ENCODE data around the gene ASNS. TPM values are rescaled to one million over a fixed set of nuclear protein-coding genes. Genes with fewer than 3 reads are reported as not detected.

Gene ASNS
- total and polyA plus RNA-seq, 2 of the 4 experiments (the other 2 are of a cell fraction), result 36.6 to 39.4 TPM

DNA sequence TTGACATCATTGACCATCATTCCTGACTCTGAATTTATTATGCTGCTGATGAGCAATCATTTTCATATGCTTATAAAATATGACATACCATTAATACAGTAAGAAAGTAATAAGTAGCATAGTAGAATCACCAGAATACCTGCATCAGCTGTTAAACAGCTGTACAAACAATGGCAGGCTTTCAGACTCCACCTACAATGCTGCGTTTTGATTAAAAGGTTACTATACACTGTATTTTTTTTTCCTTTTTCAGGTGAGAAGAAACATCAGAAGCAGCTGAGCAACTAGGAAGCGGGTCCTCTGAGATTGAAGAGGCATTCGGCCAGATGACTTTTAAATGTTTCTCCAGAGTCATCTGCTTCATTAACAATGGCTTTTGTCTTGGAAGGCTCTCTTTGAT, 7.1 kb downstream of the ASNS start:
- Histone ChIP-seq H4K8ac (ENCODE audit: low read depth in 2 of 2, low read length in 2 of 2) (no peak overlapping the region), H3K9me1 (ENCODE audit: insufficient read depth, low read length) (no peaks in the 10 kb centered on the region; the same call in 1 of the 2 replicates), H3K27me3 (ENCODE audit: control insufficient read depth, insufficient read depth, low read length) (no peaks in the 10 kb centered on the region), H2AK5ac (ENCODE audit: low read depth, low read length) (no peak overlapping the region), H3K4me3 (ENCODE audit: insufficient read depth, low read depth, low read length) (no peak overlapping the region), H3K4ac (ENCODE audit: low read depth, low read length) (no peak overlapping the region), H3K4me1 (ENCODE audit: control insufficient read depth, insufficient read depth, low read length) (no peaks in the 10 kb centered on the region), H3K56ac (ENCODE audit: extremely low read depth, insufficient read depth, low read length) (no peak overlapping the region), H3K36me3 (ENCODE audit: control insufficient read depth, insufficient read depth, low read length) (peaks cover 20% of the 10 kb centered on the region), H3K9ac (ENCODE audit: low read depth, low read length) (no peak overlapping the region), H3K23ac (ENCODE audit: low read depth, low read length) (no peak overlapping the region), H3K18ac (ENCODE audit: low read depth, low read length) (no peak overlapping the region), H2BK5ac (ENCODE audit: low read depth, low read length, poor library complexity, severe bottlenecking) (no peak overlapping the region), H2BK120ac (ENCODE audit: low read depth, low read length) (no peak overlapping the region), H4K5ac (ENCODE audit: low read depth, low read length) (no peak overlapping the region), H4K20me1 (ENCODE audit: insufficient read depth, low read length) (peaks cover 6% of the 10 kb centered on the region; the same call in 1 of the 2 replicates), H2BK20ac (ENCODE audit: low read depth, low read length) (no peak overlapping the region), H2BK15ac (ENCODE audit: low read depth, low read length) (no peak overlapping the region), H4K91ac (ENCODE audit: insufficient read depth, low read depth, low read length) (no peak overlapping the region), H2AK9ac (replicated peaks; ENCODE audit: low read depth, low read length, poor library complexity) (no peak overlapping the region), H3K9me3 (ENCODE audit: control insufficient read depth, insufficient read depth, low read length) (no peaks in the 10 kb centered on the region), H3K27ac (ENCODE audit: insufficient read depth, low read length) (no peak overlapping the region), H2AFZ (replicated peaks; ENCODE audit: low read length, poor library complexity) (no peak overlapping the region), H3K4me2 (ENCODE audit: low read depth, low read length) (no peak overlapping the region), H3K14ac (replicated peaks; ENCODE audit: low read depth, low read length) (no peak overlapping the region), H3K79me1 (ENCODE audit: low read depth in 1 of 2, low read length in 2 of 2) (peaks cover 5 to 13% of the 10 kb centered on the region in 2 experiments; a peak in 3 of 4 replicates)
- ChIA-PET POLR2A (ENCODE audit: unreplicated experiment) (no interaction called here), CTCF (interaction anchor here (0.6 kb wide), 1 partner anchor 443 kb away, joined by 3 read pairs; no protein-coding TSS in a partner anchor)
- ATAC-seq (ENCODE audit: low read depth), result no peak
- no CpG with 5 or more reads among the region's 3 CpGs for WGBS, 2 experiments (ENCODE audit: extremely low coverage in 2 of 2, insufficient read length in 1 of 2)
- dilution Hi-C loops (cut with HindIII; ENCODE audit: low sequenced_read_pairs, unreplicated experiment) (no loop called here), in situ Hi-C loops (cut with MboI; ENCODE audit: low sequenced_read_pairs) (loop anchor here (25.0 kb wide), 1 partner anchor 297 kb away; no protein-coding TSS in a partner anchor), intact Hi-C loops (cut with micrococcal nuclease) (no loop called here)
- no TSS peak for BruUV-seq (replicated peaks)
- no peak for DNase-seq
- no peak for TF ChIP-seq BHLHE40 (IDR thresholded peaks at IDR 0.05; ENCODE audit: low read depth, low read length)
- TF ChIP-seq MXI1 (IDR thresholded peaks at IDR 0.05; ENCODE audit: borderline replicate concordance, low read depth, low read length), result no peak
- TF ChIP-seq, protein P1, sequence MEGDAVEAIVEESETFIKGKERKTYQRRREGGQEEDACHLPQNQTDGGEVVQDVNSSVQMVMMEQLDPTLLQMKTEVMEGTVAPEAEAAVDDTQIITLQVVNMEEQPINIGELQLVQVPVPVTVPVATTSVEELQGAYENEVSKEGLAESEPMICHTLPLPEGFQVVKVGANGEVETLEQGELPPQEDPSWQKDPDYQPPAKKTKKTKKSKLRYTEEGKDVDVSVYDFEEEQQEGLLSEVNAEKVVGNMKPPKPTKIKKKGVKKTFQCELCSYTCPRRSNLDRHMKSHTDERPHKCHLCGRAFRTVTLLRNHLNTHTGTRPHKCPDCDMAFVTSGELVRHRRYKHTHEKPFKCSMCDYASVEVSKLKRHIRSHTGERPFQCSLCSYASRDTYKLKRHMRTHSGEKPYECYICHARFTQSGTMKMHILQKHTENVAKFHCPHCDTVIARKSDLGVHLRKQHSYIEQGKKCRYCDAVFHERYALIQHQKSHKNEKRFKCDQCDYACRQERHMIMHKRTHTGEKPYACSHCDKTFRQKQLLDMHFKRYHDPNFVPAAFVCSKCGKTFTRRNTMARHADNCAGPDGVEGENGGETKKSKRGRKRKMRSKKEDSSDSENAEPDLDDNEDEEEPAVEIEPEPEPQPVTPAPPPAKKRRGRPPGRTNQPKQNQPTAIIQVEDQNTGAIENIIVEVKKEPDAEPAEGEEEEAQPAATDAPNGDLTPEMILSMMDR (conservative IDR thresholded peaks at IDR 0.05; ENCODE audit: low read depth, low read length), result no peak
- TF ChIP-seq USF2 (IDR thresholded peaks at IDR 0.05; ENCODE audit: low read depth, low read length), result no peak
- TF ChIP-seq RAD21 (IDR thresholded peaks at IDR 0.05; ENCODE audit: low read length), result no peak
- no peak for TF ChIP-seq SMC3 (IDR thresholded peaks at IDR 0.05; ENCODE audit: low read depth, low read length)
- no peak for TF ChIP-seq CHD1 (IDR thresholded peaks at IDR 0.05; ENCODE audit: low read depth, low read length)
- TF ChIP-seq RCOR1 (IDR thresholded peaks at IDR 0.05; ENCODE audit: insufficient replicate concordance, low read length), result no peak
- TF ChIP-seq FOS (IDR thresholded peaks at IDR 0.05; ENCODE audit: low read depth, low read length), result no peak
- TF ChIP-seq MAZ (IDR thresholded peaks at IDR 0.05; ENCODE audit: borderline replicate concordance, low read depth, low read length), result no peak
- no peak for TF ChIP-seq POLR2A (IDR thresholded peaks at IDR 0.05; ENCODE audit: low read depth, low read length)
- TF ChIP-seq NFE2L2 (IDR thresholded peaks at IDR 0.05; ENCODE audit: low read depth, low read length), result no peak
- no peak for TF ChIP-seq CEBPB (IDR thresholded peaks at IDR 0.05; ENCODE audit: low read depth, low read length)
- no peak for TF ChIP-seq MAFK (IDR thresholded peaks at IDR 0.05; ENCODE audit: low read depth, low read length)
- TF ChIP-seq RFX5 (IDR thresholded peaks at IDR 0.05; ENCODE audit: low read depth, low read length), result no peak
- TF ChIP-seq, protein P2, sequence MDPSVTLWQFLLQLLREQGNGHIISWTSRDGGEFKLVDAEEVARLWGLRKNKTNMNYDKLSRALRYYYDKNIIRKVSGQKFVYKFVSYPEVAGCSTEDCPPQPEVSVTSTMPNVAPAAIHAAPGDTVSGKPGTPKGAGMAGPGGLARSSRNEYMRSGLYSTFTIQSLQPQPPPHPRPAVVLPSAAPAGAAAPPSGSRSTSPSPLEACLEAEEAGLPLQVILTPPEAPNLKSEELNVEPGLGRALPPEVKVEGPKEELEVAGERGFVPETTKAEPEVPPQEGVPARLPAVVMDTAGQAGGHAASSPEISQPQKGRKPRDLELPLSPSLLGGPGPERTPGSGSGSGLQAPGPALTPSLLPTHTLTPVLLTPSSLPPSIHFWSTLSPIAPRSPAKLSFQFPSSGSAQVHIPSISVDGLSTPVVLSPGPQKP (IDR thresholded peaks at IDR 0.05; ENCODE audit: borderline replicate concordance, low read depth, low read length), result no peak

Measured in IMR-90 (cell line).